HG03460 (cell line): ENCODE measurements around the gene ATP6V0A4.
"Not testable (repeated sequence)": the region's sequence is repeated elsewhere in the genome, so short reads cannot be mapped to it uniquely, and the experiment has no call there.

Experiments used
- ATAC-seq: cut with Tn5 transposase; IDR thresholded peaks from one replicate; pipeline ENCODE4 v1.9.1; 2021; ENCODE audit not compliant: unreplicated experiment

Gene ATP6V0A4

DNA sequence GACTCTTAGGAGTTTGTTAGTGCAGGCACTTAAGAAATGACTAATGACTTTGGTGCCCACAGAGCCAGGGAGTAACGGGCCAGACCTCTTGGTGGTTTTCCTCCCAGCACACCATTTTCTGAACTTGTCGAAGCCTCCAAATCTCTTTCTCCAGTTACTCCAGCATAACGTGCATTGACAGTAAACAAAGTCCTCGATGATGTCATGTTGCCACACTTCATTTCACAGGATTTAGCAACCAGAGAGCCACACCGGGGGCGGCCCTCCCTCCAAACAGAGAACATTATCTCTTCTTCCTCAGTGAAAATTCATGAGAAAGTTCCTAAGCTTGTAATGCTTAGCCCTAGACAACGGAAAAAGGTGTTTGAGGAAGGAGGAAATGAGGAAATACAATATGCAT is 92.8 kb downstream of the ATP6V0A4 start:
- ATAC-seq, result no peak

DNA sequence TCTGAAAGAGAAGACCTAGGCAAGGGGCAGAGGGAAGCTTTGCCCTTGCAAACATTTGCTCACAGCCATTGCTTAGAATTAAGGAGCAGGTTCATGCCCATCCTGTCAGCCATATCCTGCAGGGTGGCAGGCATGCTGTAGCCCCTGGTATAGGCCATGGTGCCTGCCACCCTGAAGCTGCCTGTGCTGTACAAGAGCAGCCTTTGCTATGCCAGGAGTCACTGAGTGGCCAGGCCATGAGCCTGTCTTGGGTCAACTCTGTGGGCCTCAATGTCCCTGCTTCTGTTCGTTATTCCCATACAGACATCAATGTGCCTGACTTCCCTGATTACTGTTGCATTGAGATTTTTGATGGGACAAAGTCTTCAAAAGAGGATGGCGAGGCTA is 96.5 kb downstream of the ATP6V0A4 start:
- no peak for ATAC-seq

DNA sequence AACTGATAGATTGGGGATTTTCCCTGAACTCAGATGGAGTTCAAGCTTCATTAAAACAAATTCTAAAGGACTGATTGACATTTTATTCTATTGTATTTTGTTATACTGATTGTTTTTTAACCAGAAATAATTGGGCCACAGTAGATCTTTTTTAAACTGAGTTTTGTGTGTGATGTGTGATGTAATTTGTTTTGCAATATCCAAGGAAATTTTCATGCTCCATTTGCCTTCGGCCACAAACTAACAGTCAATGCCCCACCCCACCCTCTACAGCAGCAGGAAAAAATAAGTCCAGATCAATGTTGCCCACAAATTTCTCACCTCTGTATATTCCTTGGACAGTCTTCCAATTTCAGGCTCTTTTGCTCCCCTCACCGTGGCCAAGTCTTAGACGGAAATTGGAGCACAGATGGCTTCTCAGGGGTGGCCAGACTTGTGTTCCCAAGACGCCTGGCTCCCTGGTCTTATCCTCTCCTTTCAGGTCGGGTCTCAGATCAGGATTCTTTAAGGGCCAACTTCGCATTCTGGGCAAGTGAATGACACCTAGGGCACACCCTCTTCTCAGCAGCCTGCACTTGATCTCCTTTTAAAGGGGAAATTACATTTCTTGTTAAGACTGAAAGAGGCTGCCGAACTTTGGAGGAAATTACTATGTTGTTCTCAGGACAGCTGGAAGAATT is 97.0 kb downstream of the ATP6V0A4 start, which contains the start of gene SVOPL:
SVOPL (minus strand) TSS at position 506 of the 680 bp plus-strand sequence. CDS start 22,317 bp downstream, outside the sequence.
- ATAC-seq, result no peak

DNA sequence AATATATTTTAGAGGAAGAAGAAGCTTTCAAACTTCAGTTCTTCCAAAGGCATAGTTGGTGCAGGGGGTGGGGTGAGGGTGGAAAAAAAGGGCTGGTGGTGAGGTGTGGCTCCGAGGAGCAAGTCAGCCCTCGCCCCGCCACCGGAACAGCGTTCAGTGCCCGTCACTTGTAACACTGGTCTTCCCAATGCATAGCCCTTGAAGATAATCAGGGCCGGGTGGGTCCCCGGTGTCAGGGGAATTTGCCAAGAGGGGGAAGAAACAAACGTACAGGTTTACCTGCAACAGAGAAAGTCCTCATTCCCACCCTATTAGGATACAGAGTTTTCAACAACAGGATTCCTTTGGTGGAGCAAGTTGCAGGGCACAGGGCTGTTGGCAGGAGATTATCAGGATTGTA is 98.3 kb downstream of the ATP6V0A4 start:
- no peak for ATAC-seq

DNA sequence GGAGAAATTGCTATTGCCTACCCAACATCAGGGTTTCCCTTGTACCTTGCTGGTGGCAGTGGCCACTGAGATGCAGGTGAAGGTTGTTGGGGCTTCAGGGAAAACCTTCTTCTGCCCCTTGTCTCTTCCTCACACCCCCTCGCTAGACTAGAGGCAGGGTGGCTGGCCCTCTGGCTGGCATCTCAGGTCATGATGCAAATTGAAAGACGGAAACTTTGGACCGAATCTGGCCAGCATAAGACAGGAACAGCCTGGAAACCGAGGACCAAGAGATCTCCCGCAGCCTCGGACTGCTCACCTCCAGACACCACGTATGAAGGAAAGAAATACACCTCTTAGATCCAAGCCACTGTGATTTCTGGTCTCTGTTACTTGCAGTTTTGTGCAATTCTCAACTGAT is 99.7 kb downstream of the ATP6V0A4 start:
- ATAC-seq, result no peak

DNA sequence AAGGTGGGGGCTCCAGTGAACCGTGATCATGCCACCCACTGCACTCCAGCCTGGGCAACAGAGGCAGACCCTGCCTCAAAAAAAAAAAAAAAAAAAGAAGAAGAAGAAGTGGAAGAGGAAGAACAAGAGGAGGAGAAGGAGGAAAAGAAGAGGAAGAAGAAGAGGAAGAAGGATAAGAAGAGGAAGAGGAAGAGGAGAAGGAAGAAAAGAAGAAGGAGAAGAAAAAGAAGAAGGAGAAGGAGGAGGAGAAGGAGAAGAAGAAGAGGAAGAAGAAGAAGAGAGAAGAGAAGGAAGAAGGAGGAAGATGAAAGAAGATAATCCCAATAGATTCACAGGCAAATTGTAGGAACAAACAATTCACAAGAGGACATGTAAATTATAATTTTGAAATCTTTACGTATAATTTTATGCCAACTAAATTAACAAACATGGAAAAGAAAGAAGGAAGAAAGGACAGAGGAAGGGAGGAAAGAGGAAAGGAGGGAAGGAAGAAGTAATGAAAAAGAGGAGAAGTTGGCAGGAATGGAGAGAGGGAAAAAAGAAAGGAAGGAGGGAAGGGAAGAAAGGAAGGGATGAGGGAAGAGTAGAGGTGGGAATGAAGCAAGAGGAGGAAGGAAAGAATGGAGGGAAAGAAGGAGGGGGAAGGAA is 100.3 kb downstream of the ATP6V0A4 start:
- no peak for ATAC-seq

DNA sequence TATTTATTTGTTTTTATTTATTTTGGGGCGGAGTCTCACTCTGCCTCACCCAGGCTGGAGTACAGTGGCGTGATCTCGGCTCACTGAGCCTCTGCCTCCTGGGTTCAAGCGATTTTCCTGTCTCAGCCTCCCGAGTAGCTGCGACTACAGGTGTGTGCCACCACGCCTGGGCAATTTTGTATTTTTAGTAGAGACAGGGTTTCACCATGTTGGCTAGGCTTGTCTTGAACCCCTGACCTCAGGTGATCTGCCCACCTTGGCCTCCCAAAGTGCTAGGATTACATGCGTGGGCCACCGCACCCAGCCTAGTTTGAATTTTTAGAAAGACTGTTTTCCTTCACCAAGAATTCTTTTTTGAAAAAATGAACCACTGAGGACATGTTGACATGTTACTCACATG is 102.2 kb downstream of the ATP6V0A4 start:
- not testable (repeated sequence) for ATAC-seq

DNA sequence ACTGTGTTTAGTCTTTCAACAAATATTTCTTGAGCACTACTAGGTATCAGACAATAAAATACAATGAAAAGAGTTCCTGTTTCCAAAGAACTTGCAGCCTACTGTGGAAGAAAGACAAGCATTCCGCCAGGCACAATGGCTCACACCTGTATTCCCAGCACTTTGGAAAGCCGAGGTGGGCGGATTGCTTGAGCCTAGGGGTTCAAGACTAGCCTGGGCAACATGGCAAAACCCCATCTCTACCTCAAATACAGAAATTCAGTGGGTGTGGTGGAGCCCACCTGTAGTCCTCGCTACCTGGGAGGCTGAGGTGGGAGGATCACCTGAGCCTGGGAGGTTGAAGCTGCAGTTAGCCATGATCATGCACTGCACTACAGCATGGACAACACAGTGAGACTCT is 102.9 kb downstream of the ATP6V0A4 start:
- ATAC-seq, result no peak

DNA sequence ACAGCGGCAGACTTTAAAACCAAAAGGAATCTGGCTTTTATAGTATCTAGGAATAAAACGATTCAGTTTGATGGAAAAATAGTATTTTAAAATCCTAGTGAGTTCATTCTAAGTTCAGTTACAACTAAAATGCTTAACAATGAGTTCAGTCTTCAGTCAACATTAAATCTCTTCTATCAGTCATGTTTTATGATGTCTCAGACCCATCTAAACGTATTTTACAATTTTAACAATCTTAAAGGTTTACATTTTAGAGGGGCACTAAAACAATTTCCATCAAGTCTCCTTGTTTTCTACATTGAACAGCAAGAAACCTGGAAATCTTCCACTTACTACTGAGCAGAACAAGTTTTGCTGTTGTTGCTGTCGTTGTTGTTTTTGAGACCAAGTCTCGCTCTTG is 106.8 kb downstream of the ATP6V0A4 start:
- no peak for ATAC-seq

DNA sequence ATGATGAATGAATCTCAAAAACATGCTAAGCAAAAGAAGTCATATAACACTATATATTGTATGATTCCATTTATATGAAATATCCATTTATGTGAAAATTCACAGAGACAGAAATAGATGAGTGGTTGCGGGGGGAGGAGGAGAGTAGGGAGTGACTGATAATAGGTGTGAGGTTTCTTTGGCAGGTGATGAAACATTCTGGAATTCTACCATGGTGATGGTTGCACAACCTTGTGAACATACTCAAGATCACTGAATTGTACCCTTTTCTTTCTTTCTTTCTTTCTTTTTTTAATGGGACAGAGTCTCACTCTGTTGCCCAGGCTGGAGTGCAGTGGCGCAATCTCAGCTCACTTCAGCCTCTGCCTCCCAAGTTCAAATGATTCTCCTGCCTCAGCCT is 107.5 kb downstream of the ATP6V0A4 start:
- no peak for ATAC-seq

DNA sequence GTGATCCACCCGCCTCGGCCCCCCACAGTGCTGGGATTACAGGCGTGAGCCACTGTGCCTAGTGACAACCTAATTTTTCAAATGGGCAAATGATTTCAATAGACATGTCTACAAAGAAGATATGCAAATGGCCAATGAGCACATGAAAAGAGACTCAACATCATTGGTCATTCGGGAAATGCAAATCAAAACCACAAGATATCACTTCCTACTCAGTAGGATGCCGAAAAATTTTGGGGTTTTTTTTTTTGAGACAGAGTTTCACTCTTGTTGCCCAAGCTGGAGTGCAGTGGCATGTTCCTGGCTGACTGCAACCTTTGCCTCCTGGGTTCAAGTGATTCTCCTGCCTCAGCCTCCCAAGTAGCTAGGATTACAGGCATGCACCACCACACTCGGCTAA is 110.0 kb downstream of the ATP6V0A4 start:
- not testable (repeated sequence) for ATAC-seq

DNA sequence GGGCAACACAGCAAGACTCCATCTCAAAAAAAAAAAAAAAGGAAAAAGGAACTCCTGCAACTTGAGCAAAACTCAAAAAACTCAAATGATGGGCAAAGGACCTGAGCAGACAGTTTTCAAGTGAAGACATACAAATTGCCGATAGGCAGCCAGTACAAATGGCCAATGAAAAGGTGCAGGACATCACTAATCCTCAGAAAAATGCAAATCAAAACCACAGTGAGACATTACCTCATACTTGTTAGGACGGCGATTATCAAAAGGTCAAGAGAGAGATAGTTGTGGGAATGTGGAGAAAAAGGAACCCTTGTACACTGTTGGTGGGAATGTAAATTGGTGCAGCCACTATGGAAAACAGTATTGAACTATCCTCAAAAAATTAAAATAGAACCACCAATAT is 113.7 kb downstream of the ATP6V0A4 start:
- ATAC-seq, result no peak

DNA sequence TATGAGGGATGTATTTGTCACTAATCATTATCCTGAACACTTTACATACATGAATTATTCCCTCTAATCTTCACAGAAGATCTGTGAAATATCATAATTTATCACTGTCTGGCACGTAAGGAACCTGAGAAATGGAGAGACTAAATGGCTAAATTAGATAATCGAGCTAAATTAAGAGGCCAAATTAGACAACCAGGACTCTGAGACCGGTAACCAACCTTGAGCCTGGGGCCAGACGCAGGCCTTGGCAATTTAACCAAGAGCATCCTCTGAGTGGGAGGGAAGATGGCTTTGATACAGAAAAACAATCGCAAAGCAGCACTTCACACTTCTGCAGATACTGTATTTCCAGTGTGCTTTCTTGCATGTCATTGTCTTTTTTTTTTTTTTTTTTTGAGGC is 118.2 kb downstream of the ATP6V0A4 start:
- ATAC-seq, result no peak

DNA sequence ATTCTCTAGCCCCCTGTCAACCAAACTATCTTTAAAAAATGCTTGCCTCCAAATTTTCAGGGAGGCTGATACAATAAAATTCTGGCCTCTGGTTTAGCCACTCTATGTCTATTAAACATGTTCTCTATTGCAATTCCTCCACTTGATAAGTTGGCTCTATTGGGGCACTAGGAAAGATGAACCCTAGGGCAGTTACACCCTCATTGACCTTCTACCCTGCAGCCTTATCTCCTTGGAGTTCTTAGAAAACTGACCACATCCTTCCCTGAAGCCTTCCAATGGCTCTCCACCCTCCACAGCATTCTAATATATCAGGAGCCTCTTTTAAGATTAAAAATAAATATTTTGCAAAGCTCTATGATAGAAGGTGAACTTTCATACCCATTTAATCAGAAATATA is 127.4 kb downstream of the ATP6V0A4 start:
- no peak for ATAC-seq

DNA sequence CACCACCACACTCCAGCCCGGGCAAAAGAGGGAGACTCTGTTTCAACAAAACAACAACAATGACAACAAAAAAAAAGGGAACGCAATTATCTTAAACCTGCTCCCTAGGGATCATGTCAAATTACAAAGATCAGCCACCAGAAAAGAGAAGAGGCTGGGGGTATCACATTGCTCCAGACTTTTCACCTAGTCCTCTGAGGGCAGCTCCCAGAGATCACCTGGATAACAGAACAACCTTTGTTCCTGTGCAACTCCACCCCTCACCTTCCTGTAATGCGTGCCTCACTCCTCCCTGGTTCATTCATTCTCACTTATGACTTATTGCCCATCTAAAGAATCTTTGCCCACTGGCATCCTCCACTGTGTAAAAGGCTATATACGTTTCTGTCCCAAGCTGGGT is 128.6 kb downstream of the ATP6V0A4 start:
- ATAC-seq, result no peak

DNA sequence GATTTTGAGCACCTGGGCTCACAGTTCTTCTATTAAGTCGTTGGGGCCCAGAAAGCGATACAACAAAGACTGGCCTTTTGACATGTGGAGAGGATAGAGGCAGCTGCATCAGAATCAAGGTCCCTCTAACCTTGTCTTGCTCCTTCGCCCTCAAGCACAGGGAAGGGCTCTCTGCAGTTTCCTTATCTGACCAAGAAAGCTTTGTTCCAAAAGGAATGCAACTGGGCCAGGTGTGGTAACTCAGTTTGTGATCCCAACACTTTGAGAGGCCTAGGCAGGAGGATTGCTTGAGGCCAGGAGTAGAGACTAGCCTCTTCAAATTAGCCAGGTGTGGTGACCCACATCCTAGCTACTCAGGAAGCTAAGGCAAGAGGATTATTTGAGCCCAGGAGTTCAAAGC is 129.1 kb downstream of the ATP6V0A4 start:
- no peak for ATAC-seq

DNA sequence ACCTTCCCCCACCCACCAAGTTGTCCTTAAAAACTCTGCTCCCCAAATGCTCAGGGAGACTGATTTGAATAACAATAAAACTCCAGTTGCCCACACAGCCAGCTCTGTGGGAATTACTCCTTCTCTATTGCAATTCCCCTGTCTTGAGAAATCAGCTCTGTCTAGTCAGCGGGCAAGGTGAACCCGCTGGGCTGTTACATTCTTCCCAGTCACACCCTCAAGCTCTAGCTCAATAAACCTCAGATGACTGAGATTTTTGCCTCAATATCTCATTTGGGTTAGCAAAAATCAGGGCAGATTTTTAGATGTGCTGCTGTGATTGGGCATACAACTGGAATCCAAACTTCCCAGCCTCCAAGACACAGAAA is 129.8 kb downstream of the ATP6V0A4 start:
- no peak for ATAC-seq

DNA sequence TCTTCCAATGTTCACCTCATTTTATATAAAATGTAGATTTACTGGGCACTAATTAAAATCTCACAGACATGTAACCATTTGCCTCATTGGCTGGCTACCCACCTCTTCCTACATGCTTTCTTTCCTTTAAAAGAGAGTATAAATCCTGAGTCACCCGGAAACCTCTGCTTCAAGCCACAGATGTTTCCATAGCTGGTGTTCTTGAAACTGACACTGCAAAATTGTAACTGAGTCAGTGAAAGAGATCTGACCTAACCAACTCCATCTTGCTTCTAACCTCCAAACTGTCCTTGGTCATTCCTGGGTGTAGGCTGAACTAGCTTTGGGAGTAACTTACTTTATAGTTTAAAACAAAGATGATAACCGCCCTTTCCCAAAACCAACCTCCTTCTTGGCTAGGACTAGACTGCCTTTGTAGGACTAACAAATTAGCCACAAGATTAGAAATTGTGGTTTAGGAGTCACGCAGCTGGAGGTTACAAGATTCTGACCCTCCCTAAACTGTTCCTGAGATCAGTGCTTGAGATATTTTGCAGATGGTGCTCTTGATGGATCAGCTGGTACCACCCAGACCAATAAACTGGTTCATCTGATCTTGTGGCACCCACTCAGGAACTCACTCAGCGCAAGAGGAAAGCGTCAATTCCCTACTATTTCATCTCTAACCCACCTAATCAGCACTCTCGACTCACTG is 130.3 kb downstream of the ATP6V0A4 start:
- no peak for ATAC-seq

DNA sequence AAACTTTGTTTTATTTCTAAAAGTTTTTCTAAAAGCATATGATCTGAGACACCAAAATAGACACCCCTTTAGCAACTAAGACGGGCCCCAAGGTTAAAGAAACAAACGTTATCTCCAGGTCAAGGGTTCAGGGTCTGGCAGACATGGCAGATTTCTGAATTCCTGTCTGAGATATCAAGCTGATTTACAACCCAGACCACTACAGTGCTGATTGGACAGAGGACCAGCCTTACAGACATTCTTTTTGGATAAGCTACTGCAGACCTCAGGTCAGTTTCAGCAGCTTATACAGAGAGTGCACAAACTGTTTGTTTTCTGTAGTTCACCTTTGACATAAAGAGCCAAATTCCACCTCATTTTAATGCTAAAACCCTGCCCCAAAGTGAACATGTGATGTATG is 131.6 kb downstream of the ATP6V0A4 start:
- ATAC-seq, result no peak

DNA sequence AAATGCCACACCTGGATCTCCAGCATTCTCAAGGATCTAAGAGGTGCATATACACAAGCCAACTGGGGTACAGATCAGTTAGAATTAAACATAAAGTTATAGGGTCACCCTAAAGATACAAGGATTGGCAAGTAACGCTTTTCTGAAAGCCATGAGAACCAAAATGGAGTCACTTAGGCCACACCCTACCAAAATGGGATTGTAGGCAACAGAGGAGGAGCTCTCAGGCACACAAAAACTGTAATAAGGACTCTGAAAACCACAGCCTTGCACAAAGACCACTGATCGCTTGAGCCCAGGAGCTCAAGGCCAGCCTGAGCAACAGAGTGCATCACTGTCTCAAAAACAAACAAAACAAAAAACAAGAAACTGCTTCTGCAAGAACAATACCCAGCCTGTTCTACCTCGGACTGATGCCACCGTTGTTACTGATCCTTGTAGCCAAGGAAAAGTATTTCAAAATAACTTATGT is 132.3 kb downstream of the ATP6V0A4 start:
- no peak for ATAC-seq

DNA sequence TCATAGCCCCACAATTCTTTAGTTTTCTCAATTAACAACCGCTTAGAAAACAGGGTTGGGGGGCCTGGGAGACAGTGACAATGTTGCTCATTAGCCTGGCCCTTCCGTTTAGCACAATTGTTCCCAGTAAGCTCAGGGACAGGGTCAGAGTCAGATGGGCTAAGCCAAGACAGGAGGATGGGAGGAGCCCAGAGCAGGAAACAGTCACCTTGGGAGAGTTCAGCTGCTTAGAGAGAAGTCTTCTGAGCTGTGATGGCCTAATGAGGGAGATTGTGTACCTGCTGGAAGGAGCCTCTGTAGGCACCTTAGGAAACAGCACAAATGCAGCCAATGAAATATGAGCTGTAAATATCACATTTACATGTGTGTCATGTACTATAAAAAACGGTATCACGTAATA is 132.7 kb downstream of the ATP6V0A4 start:
- no peak for ATAC-seq
